HuH-7 (cell line): Measurements from ENCODE around the gene ETS1.

ENCODE experiments used
- DNase-seq: peaks from one replicate; pipeline ENCODE4 v3.0.0; 2011; ENCODE audit warnings: low spot score

The ETS1 gene, protein sequence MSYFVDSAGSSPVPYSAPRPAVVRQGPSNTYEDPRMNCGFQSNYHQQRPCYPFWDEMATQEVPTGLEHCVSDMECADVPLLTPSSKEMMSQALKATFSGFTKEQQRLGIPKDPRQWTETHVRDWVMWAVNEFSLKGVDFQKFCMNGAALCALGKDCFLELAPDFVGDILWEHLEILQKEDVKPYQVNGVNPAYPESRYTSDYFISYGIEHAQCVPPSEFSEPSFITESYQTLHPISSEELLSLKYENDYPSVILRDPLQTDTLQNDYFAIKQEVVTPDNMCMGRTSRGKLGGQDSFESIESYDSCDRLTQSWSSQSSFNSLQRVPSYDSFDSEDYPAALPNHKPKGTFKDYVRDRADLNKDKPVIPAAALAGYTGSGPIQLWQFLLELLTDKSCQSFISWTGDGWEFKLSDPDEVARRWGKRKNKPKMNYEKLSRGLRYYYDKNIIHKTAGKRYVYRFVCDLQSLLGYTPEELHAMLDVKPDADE

DNA sequence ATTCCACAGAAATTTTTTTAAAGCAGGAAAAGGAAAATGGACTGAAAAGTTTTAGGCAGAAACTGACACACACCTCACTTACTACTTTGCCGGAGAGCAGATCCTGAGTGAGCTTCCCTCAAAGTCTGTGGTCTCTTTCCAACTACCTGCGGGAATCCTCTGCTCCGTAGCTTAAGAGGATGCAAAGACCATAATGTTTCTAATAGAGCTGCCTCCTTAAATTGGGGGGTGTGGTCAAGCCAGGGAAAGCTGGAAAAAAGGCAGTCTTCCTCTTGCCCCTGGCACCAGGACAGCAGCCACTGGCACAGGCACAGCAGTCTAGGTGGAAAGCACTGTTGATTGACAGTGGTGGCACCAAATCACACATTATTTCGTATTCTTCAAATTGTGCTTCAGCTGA lies at the start of gene ETS1:
ETS1 (minus strand) TSS at position 144 of the 400 bp plus-strand sequence. CDS start 14,428 bp downstream, outside the sequence.
- no peak for DNase-seq

DNA sequence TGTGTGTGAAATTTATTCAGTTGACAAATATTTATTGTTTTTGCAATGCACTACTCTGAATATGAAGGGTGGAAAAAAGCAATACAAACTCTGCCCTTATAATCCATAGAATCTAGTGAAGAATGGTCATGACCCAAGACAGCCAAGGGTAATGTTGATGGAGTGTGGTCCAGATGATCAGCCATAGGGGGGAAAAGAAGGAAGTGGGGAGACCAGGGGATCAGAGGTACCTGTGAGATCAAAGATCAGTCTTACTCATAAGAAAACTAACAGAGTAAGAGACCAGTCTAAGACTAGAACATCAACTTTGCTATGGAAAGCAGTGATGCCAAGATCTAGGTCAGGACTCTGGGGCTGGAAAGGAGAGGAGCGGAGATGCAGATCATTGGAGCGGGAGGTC lies 47.0 kb upstream of the ETS1 start:
- no peak for DNase-seq

DNA sequence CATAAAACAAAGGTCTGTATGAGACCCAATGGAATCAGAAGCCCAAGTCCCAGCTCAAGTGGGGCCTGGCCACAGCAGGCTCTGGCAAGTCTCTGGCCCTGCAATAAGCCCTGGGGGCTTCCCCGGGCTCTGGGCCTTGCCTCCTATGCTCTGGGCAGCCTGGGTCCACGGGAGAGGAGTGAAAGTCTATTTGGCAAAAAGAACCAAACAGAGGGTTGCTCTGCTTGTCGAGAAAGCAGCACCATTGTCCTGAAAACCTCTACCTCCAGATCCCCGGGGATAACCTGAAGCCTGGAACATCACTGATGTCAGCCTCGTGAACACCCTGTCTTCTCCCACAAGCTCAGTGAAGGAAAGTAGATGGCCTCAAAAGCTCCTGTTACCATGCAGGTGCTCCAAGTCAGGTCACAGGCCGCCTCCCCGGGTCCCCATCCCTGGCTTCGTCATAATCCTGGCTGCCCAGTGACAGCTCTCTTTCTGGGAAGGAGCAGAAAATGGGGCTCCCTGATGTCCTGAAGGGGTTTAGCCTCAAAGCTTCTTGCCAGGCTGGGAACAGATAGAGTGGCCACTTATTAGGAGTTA lies 46.1 kb upstream of the ETS1 start:
- DNase-seq, result no peak

DNA sequence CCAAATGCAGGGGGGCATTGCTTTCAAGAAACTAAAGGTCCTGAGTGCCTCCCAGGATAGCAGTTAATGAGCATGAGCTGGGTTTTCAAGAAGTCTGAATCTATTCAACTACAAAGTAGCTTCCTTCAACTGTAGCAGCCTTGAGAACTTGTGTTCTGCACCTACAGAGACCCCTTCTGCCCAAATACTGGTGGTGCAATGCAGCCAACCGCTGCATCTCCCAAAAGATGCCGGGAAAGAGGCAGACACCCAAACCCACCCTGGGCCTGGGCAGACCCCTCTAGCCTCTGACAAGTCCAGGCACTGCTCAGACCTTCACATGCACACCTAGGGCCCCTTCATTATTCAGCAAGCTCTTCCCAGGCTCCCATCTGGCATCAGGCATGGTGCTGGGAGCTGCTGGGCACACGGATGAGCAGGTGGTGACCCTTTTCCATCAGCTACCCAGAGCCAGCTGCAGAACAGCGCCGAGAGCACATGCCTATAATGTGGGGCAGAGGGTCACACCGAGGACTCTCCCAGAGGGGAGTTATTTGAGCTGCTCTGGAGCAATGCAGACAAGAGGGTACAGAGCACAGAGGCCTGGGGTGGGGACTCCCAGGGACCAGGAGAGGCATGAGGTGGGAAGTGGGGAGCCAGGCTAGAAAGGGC lies 44.9 kb upstream of the ETS1 start:
- no peak for DNase-seq

DNA sequence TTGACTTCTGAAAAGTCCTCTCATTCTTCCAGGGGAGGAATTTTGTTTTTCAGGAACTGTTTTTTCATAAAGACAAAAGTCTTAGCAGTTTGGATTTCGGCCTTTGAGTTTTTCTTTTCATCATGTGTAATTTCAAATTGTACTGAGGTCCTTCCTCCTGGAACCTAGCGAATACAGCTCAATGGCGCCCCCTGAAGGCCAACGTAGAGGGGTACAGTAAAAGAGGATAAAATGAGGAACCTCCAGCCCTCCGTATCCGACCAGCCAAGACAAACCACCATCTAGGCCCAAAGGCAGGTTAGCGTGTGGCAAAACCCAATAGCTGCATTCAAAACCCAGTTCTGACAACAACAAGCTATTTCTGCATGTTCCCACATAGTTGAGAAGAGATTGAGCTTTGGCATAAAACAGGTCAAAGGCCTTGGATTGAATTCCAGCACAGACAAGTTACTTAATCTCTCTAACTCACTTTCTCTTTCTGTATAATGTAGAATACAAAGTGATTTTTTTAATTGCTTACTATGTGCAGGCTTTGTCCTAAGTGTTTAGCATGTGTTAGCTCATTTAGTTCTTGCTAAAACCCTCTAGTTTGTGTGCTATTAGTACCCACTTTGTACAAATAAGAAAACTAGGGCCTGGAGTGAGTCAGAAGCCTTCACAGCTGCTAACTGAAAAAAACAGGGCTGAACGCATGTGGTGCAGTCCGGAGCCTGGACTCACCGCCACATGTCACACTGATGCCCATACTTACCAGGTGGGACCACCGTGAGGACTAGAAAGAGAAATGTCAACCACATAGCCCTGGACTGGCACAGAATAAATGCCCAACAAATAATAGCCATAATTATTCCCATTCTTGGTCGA lies 43.2 kb upstream of the ETS1 start:
- peak; percentile 70 for DNase-seq

DNA sequence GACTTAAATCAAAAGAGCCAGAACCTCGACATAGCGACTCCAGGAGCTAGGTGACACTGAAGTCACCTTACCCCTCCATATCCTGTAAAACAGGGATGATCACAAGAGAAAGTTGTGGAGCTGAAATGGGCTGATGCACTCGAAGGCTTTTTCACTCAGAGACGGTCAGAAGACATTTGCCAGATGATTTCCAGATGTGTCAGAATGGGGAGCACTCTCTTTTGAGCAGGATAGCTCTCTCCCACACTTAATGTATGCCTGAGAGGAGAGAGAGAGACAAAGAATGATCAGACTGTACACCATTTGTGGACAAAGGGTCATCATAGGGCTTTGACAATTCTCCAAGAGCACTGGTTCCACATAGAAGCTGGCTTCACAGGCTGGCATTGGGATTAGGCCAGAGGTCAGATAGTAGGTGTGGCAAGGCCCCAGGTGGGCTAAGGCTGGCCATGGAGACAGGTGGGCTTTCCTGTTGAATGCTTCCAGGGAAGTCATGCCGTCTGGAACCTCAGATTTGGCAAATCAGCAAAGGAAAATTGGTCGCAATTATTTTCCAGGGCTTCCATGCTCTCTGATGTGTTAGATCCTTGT lies 42.3 kb upstream of the ETS1 start:
- DNase-seq, result no peak

DNA sequence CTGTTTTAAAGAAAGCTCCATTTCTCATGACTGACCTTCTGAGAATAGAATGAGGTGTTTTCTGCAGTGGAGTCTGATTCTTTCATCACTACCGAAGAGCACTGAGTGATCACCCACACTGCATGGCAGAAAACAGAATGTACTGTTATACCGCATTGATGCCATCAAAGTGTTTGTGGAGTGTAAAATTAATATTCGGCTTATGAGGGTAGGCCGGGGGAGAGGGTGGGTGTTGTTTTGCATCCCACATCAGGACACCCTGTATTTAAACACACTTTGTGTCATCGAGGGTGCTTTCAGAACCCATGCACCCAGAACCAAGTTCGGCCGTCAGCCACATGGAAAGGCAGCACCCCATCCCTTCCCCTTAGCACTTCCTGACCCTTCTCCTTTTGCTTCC lies 41.3 kb upstream of the ETS1 start:
- DNase-seq, result no peak

DNA sequence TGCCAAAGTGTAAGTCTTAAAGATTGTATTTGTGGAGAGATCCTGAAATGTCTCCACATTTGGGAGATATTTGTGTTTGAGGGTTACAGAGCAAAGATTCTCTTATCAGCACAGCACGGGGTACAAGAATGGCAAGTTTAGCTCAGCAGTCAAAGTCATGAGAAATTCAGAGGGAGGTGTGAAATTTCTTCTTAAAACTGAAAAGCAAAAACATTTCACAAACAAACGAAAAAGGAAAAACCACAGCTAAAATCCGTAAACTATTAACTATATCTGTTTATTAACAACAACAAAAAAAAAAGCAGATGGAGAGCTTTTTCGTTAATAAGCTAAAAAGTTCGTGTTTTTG lies 40.9 kb upstream of the ETS1 start:
- DNase-seq, result no peak

DNA sequence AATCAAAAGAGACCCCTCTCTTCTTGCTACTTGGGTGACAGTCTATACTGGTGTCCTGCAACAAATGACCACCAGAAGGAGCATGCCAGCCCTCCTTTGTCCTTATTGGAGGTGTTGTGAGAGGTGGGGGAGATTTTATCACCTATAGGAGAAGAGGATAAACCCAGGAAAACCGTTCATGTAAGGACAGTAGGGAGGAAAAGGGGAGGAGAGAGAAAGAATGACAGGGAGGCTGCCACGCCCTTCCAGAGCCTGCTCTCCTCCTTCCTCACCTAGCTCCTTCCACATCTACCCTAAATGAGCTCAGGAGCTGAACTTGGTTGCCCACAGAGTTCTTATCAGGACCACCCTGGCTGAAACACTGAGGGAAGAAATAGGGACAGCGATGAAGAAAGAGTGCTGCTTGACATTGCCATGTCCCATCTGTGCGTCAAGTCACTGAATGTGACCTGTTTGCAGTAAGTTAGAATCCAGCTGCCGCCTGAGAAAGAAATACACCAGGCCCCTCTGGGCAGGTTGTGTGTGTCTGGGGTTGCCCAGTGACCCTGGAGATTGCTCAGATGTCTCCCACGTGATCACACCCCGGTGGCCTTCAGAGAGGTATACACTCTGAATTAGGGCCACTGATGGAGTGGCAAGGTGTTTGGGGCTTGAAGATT lies 40.4 kb upstream of the ETS1 start:
- DNase-seq, result no peak

DNA sequence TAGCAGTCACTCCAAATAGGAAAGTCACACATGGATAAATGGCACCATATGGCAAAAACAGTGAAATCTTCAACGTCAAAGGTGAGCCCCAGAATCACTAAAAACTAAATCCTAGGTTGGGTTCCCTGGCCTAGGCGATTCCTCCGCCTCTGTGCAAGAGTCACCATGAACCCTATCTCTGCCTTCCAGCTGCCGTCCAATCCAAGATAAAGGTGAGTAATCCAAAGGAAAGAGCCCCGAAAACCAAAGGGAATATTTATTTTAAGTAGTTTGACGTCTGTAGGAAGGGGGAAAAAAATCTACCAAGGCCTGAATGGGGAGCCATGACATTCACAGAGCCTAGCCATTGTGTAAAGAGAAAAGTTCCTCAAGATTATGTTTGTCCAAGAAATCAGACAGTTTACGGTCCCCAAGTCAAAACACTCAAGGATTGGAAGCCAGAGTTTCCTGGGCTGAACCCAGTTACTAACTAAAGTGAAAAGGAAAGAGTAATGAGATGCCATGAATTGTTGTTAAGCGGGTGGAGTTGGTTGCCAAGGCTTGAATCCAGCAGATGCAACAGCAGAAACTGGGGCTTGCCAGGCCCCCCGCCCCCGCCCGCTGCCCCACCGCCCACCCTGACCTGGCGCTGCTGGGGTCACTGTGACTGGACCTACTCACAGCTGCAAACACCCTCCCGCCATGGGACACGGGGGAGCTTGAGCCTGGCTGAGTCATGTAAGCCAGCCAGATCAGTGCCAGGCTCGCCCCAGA lies 39.7 kb upstream of the ETS1 start:
- no peak for DNase-seq

DNA sequence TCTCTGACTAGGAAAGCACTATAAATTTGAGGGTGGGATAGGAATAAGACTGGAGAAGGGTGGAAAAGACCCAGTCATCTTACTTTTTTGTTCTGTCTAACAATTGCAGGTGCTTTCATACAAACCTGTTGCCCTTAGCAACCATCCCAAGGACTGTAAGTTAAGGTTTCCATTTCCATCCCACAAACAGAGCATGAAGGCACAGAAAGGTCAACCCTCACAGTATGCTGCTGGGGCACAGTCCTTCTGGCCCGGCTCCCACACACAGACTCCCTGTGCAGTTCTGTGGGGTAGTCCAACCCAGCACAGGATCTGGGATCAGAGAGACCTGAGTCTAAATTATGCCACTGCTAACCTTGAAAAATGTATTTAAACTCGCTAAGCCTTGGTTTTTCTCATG lies 38.4 kb upstream of the ETS1 start:
- DNase-seq, result no peak

DNA sequence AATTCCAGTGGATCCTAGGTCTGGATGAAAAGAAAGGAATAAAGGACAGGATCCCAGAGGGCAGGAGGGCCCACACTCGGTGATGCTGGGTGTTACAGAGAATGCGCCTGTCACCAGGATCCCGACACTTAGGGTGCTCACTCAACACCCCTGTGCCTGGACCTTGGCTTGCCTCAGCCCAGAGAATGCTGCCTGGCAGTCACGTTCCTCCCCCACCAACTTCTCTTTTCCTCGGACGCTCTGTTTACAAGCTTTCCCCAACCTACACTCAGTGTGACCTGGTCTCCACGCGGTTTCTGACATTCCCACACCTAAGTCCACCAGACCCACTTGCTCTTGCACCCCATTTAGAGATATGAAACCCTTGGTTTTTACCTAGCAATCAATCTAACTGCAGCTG lies 38.0 kb upstream of the ETS1 start:
- no peak for DNase-seq

DNA sequence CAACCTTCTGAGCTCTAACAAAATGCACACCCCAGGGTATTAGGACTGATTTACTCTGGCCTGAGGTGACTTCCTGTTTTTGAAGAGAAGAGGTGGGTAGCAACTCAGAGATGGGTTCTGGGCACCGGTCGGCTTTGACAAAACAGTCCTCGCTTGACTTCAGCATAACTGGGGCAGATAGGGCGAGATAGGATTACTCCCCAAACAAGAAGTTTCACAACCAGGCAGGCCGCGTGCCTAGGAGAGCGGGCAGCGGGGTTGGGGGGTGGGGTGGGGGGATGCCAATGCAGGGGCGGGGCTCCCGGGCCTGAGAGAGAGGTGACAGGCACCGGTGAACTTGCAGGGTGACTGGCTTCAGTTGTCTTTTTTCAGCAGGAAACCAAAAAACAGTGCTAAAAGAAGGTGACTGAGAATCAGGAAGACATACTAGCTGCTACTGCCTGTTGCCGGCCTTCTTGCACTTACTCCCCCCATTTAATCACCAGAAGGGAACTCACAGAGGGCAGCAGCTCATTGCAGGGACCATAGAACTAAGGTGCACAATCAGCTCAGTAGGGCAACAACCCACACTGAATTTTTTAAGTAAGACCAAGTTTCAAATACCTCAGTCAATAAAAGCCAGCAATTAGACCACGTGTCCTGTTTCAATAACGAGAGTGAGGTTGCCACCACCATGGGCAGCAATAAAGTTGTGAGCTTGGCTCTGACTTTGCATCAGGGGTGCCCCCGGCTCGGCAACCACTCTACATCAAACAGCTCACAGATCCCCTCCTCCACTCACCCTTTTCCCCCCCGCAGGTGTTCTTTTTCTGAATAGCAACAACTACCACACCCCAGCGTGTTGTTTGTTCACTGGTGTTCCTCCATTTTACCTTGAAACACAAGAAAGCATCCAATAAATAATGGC lies 37.2 kb upstream of the ETS1 start:
- no peak for DNase-seq

DNA sequence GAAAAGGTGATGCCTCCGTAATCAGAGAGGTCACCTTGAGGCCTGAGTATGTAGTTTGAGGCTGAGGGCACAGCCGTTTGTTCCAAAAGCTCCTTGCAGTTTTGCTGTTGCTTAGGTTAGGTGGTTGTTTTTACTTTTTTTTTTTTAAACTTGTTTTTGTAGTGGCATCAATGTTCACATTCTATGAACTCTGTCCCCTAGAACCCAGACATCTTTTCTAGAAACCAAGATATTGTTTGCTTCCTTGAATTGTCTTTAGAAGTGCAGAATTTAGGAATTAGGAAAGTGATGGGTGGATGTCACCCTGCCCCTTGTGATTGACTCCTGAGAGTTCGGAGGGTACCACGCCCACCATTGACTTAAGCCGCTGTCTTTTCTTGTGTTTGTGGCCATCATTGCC lies 35.7 kb upstream of the ETS1 start:
- no peak for DNase-seq

DNA sequence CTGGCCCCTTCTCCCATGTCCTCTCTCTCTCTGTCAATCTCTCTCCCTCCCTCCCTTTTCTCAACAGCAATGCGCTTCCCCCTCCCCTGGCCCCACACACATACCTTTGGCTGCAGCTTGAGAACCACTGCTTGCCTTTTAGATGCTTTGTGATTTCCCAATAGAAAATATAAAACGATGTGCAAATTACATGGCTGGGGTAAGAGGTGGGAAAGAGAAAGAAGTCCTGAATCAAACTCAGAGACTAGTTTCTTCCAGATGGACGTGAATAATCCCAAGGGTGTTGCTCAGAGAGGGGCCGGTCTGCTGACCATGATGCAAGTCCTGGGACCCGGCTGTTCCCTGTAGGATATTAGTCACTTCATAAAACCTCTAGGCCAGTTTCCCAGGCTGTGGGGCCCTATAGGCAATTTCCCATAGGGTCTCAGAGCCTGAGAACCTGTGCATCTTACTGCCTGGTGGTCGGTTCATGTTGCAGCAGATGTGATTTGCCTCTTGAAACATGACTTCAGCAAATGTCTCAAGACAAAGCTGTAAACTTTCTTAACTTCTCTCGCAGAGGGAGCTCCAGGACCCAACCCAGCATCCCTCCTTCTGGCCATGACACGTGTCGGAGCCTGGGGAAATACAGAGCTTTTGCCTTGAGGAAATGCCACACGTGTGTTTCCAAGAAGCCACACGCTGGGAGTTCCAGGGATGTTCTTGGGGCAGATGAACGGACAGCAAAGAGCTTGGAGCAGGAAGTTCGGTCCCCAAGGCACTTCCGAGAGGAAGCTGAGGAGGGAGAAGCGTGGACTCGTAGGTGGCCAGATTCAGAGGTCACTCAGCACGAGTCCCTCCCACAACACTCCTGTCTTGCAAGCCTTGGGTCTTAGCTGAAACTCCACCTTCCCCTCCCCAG lies 34.5 kb upstream of the ETS1 start:
- no peak for DNase-seq

DNA sequence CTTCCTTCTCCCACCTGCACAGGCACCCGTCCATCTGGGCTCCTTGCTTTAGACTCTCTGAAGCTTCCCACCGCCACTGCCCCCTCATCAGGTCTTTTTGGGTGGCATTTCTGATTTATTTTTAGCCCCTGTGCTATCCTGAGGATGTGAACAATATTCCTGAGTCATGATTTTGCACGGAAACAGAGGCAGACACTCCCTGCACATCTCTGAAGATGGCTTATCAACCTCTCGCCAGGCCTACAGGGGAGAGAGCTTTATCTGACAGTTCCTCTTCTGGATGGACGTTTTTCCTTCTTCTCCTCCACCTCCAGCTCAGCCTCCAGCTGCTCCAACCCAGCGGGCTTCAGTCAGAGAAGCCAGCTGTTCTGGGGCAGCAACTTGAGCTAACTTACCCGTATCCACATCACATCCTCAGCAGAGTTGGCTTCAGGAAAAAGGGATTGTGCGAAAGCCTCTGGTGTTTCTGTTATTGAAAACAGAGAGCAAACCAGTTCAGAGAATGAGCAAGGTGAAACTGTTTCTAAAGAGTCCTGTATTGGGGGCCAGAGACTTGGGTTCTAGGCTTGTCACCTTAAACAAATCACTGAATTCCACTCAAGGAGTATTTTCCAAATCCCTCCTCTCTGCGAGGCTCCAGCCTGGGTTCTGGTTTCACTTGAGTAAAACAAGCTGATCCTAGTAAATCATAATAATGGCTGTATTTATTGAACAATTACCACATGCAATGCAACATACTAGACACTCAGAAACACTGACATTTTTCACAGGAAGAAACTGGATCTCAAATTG lies 33.1 kb upstream of the ETS1 start:
- DNase-seq, result no peak

DNA sequence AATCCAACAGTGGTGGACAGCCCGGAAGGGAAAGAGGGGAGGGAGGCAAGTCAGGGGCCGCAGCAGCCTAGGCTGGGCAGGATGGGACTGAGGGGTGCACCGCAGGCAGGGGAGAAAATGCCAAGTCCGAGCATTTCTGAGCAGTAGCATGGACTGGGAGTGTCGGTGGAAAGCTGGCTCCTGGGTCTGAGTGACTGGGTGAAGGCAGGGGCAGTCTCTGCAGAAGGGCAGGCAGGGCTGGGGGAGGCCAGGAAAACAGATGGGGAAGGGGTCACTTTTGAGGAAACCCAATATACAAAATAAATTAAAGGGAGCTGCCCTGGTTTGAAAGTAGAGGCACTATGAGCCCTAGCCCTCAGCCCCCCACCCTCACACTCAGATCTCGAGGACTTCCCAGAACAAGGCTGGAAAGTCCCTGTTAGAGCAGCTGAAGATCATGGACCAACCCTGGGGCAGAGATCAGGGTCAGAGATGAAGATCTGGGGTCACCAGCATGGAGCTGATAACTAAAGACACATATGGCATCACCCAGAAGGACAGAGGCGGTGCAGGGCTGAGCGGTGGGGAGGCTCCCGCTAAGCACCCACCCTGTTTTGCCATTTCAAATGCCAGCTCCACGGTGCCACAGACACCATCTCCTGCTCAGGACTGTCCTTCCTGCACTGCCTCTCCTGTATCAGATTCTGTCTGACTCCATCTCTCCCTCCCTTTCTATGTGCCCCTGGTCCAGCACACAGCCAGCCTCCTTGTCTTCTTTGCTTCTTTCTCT lies 32.4 kb upstream of the ETS1 start:
- no peak for DNase-seq
